Transverse colon (tissue), 4 donors: ENCODE measurements around the gene SMAD4. TPM values are rescaled to one million over a fixed set of nuclear protein-coding genes. Genes with fewer than 3 reads are reported as not detected.

Source experiments
- DNase-seq: peaks from one replicate; pipeline ENCODE4 v3.0.0-alpha.2; 2019
- H3K27ac ChIP-seq, 4 donors: fragments of 200-600 bp; sonication (generic); 2 replicates each; pipeline ENCODE4 v1.5.1; 2016 to 2018; ENCODE audit warnings: inconsistent platforms in 4 of 4
- H3K27me3 ChIP-seq: fragments of 200-600 bp; sonication (generic); 2 replicates; pipeline ENCODE4 v1.5.1; 2017; ENCODE audit warnings: inconsistent platforms
- H3K36me3 ChIP-seq, 4 donors: fragments of 200-600 bp; sonication (generic); 2 replicates each; pipeline ENCODE4 v1.5.1; 2017 to 2019; ENCODE audit warnings: inconsistent platforms in 4 of 4
- H3K4me1 ChIP-seq, 4 donors: fragments of 200-600 bp; sonication (generic); 2 replicates each; pipeline ENCODE4 v1.5.1; 2017 to 2020; ENCODE audit warnings: inconsistent platforms in 4 of 4
- H3K4me3 ChIP-seq, 4 donors: fragments of 200-600 bp; sonication (generic); 1 replicate in 1 of 4; 2 replicates in 3 of 4; pipeline versions ENCODE4 v1.5.1 to v1.6.1; 2017 to 2019; ENCODE audit warnings: inconsistent platforms in 4 of 4
- H3K9me3 ChIP-seq, 2 donors: fragments of 200-600 bp; sonication (generic); 2 replicates each; pipeline ENCODE4 v1.5.1; 2017 to 2019; ENCODE audit warnings: inconsistent platforms in 2 of 2
- CTCF ChIP-seq, 5 experiments: fragments of 200-600 bp in 3 of 5; fragments of 450-650 bp in 2 of 5; sonication (generic) in 3 of 5; IDR thresholded peaks; 1 replicate in 2 of 5; 2 replicates in 3 of 5; pipeline ENCODE4 v1.5.1; 2016 to 2017; ENCODE audit warnings: antibody characterized with exemption in 5 of 5, inconsistent platforms in 3 of 5, mild to moderate bottlenecking in 2 of 5, moderate library complexity in 1 of 5
- EP300 ChIP-seq: sonication (generic); formaldehyde crosslinking; IDR thresholded peaks from one replicate; pipeline ENCODE4 v1.6.1; 2017; ENCODE audit warnings: antibody characterized with exemption, low read depth
- POLR2A ChIP-seq: fragments of 450-650 bp; IDR thresholded peaks from one replicate; pipeline ENCODE4 v1.6.1; 2016; ENCODE audit warnings: antibody characterized with exemption, mild to moderate bottlenecking, moderate library complexity
- POLR2AphosphoS5 ChIP-seq, 3 donors: sonication (generic); formaldehyde crosslinking; IDR thresholded peaks; one replicate each; pipeline ENCODE4 v1.6.1; 2016; ENCODE audit warnings: antibody characterized with exemption in 3 of 3
- WGBS, 2 donors: methylation state at CpG; one replicate each; pipeline ENCODE4 v1.1.5; 2018; ENCODE audit warnings: low coverage in 1 of 2; 5-methylcytosine and 5-hydroxymethylcytosine counted together
- in situ Hi-C, 4 donors: fragments of 200-750 bp; cut with MboI; loops; one replicate each; pipeline versions ENCODE4 v1.15.0 to v1.15.1; 2017; ENCODE audit warnings: low sequenced_read_pairs in 3 of 4, low pct_ligation_motif_present in 1 of 4, low pct_unique_long_range_greater_than_20kb in 1 of 4
- intact Hi-C: fragments of 100-400 bp; cut with DNase I; formaldehyde crosslinking; loops from one replicate; pipeline ENCODE4 v1.15.1; 2023; ENCODE audit warnings: low total_unique reads
- total RNA-seq, 4 donors: library from RNA; depleted of rRNA; stranded (reverse); fragments of >200 nt; gene quantifications; one replicate each; pipeline ENCODE4 v1.1.0, GENCODE V29; 2016

SMAD4 gene
- total RNA-seq, 4 donors from 2014 or later: 77.1 to 172 (median 85.6) TPM

GRCh38 chr18:51054764-51055163 is 24.8 kb downstream of the SMAD4 start:
- no peaks in the 10 kb centered on the region for H3K9me3 ChIP-seq
- DNase-seq: no peak
- intact Hi-C loops (no loop called here), in situ Hi-C loops (loop anchor here in 1 of 4 donors (5.0 kb wide), 1 partner anchor 237 kb away; no protein-coding TSS in a partner anchor)
- WGBS, 2 donors: 88 to 100% methylated on average over 3 of the region's 3 CpGs
- peaks cover 0 to 13% (median 3%) of the 10 kb centered on the region in 4 donors for H3K4me1 ChIP-seq
- H3K36me3 ChIP-seq: peaks cover 0 to 42% (median 13%) of the 10 kb centered on the region in 4 donors
- H3K27ac ChIP-seq: no peak overlapping the region
- H3K27me3 ChIP-seq: no peaks in the 10 kb centered on the region
- TF ChIP-seq POLR2A (no peak), CTCF (IDR thresholded peaks at IDR 0.05) (no peak), POLR2AphosphoS5 (IDR thresholded peaks at IDR 0.05) (no peak), EP300 (no peak)
- H3K4me3 ChIP-seq: no peak overlapping the region

- H3K4me3 ChIP-seq: no peak overlapping the region
- no peak overlapping the region for H3K27ac ChIP-seq
- in situ Hi-C loops: no loop called here
- H3K9me3 ChIP-seq: no peaks in the 10 kb centered on the region
- H3K4me1 ChIP-seq: no peaks in the 10 kb centered on the region
- DNase-seq: no peak
- 80 to 94% methylated on average over 3 of the region's 3 CpGs for WGBS, 2 donors
- no peaks in the 10 kb centered on the region for H3K27me3 ChIP-seq
- peaks cover 0 to 50% (median 21%) of the 10 kb centered on the region in 4 donors for H3K36me3 ChIP-seq
- intact Hi-C loops: no loop called here
- TF ChIP-seq POLR2A (no peak), POLR2AphosphoS5 (IDR thresholded peaks at IDR 0.05) (no peak), CTCF (IDR thresholded peaks at IDR 0.05) (no peak), EP300 (no peak)
These were observed 30.0 kb downstream of the SMAD4 start for GRCh38 chr18:51059969-51060368.

- no peak for TF ChIP-seq EP300
- no peak for TF ChIP-seq POLR2A
- TF ChIP-seq POLR2AphosphoS5 (IDR thresholded peaks at IDR 0.05): no peak
- TF ChIP-seq CTCF (IDR thresholded peaks at IDR 0.05): no peak
- Histone ChIP-seq H3K27me3 (no peaks in the 10 kb centered on the region), H3K27ac (no peak overlapping the region), H3K36me3 (peaks cover 0 to 54% (median 19%) of the 10 kb centered on the region in 4 donors), H3K9me3 (no peaks in the 10 kb centered on the region), H3K4me3 (no peak overlapping the region), H3K4me1 (peaks cover 0 to 14% (median 4%) of the 10 kb centered on the region in 4 donors)
- in situ Hi-C loops: no loop called here
- intact Hi-C loops: no loop called here
- no peak for DNase-seq
These were observed 34.2 kb downstream of the SMAD4 start for GRCh38 chr18:51064256-51064655.

GRCh38 chr18:51066273-51066672 is 36.3 kb downstream of the SMAD4 start:
- Histone ChIP-seq H3K9me3 (no peaks in the 10 kb centered on the region), H3K27ac (peak overlapping the region in 3 of 4 donors; percentile 5 to 65 (median 24)), H3K36me3 (peaks cover 0 to 40% (median 10%) of the 10 kb centered on the region in 4 donors), H3K4me1 (peaks cover 0 to 14% (median 4%) of the 10 kb centered on the region in 4 donors), H3K27me3 (no peaks in the 10 kb centered on the region), H3K4me3 (no peak overlapping the region)
- WGBS, 2 donors: 90 to 91% methylated on average over 4 of the region's 4 CpGs
- intact Hi-C loops: no loop called here
- no peak for DNase-seq
- in situ Hi-C loops: no loop called here
- TF ChIP-seq POLR2AphosphoS5 (IDR thresholded peaks at IDR 0.05) (peak in 1 of 3 donors; percentile 52), CTCF (IDR thresholded peaks at IDR 0.05) (no peak)
